Stimulated activated CD4-positive, alpha-beta T cell treated with anti-CD3 and anti-CD28 coated beads, Interleukin-2, amount 100 ng/mL, for 48 hours (primary cell): ENCODE measurements around the gene SDS.

Source experiments
- DNase-seq, 2 donors: peaks; one replicate each; pipeline ENCODE4 v3.0.0-alpha.2; 2020

Gene SDS

GRCh38 chr12:113424915-113425823 lies 21.5 kb upstream of the SDS start:
- DNase-seq: peak; percentile 59 to 63

- DNase-seq: no peak
Measured at GRCh38 chr12:113424456-113424855, 20.8 kb upstream of the SDS start.

- DNase-seq: no peak
Measured at GRCh38 chr12:113422886-113423669, 19.4 kb upstream of the SDS start.

DNA sequence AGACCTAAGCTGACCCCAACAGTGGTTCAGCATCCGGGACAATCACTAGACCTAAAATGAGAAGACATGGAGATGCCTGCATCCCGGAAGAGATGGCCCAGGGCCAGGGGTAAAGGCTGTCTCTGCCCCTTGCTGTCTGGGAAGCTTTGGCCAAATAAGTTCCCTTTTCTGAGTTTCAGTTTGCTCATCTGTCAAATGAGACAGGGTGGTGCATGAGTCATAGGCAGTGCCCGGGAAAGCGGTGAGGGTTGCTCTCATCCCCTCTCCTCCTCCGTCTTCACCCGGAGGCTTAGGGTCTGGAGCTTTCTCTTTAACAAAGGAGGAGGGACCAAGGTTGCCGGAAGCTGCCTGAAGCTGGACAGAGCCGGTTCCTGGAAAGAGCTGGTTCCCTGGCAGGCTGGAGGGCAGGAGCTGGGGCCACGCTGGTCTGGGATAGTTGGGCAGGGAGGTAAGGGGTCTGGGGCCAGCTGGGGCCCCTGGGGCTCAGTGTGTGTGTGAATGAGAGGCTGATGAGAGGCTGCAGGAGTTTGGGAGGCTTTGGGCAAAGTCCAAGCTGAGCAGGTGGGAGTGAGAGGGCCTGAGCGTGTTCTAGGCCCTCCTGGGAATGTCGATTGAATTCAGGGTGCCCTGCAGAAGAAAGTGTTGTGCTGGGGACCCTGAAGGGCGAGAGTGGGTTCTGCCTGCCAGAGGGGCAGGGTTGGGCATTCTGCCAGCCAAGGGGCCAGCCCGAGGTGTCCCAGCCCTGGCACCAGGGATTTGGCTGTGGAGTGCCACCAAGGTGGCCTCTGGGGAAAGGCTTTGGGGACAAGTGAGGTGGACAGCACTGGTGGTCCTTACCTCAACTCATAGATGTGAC lies 18.6 kb upstream of the SDS start, which contains the start of gene SDSL:
TSS of gene SDSL (plus strand) at position 351 of the 856 bp plus-strand sequence. CDS start 5,603 bp downstream, outside the sequence.
- peak; percentile 6 to 13 for DNase-seq

GRCh38 chr12:113420996-113421595 lies 17.4 kb upstream of the SDS start:
- no peak for DNase-seq

GRCh38 chr12:113418213-113418879 lies 14.7 kb upstream of the SDS start:
- no peak for DNase-seq

DNA sequence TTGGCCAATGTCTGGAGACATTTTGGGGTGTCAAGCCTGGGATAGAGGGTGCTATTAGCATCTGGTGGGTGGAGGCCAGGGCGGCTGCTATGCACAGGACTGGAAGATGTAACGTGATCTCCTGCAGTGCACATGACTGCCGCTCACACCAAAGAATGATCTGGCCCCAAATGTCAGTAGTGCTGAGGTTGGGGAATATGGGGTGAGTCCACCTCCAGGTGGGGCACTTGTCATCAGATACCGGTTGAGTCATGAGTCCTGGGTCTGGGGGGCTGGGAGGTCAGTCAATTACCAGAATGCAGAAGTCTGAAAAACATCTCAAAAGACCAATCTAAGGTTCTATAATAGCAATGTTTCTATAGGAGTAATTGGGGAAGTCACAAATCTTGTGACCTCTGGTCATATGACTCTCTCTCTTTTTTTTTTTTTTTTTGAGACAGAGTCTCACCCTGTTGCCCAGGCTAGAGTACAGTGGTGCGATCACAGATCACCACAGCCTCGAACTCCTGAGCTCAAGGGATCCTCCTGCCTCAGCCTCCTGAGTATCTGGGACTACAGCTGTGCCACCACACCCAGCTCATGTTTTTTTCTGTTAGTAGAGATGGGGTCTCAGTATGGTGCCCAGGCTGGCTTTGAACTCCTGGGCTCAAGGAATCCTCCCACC lies 12.5 kb upstream of the SDS start:
- no peak for DNase-seq

- no peak for DNase-seq
Measured at GRCh38 chr12:113414519-113415038, 10.9 kb upstream of the SDS start.

- no peak for DNase-seq
Measured at GRCh38 chr12:113413488-113413939, 9.8 kb upstream of the SDS start.

GRCh38 chr12:113409462-113410124 lies 5.9 kb upstream of the SDS start:
- DNase-seq: no peak

- DNase-seq: no peak
Measured at GRCh38 chr12:113408756-113409298, 5.1 kb upstream of the SDS start.

DNA sequence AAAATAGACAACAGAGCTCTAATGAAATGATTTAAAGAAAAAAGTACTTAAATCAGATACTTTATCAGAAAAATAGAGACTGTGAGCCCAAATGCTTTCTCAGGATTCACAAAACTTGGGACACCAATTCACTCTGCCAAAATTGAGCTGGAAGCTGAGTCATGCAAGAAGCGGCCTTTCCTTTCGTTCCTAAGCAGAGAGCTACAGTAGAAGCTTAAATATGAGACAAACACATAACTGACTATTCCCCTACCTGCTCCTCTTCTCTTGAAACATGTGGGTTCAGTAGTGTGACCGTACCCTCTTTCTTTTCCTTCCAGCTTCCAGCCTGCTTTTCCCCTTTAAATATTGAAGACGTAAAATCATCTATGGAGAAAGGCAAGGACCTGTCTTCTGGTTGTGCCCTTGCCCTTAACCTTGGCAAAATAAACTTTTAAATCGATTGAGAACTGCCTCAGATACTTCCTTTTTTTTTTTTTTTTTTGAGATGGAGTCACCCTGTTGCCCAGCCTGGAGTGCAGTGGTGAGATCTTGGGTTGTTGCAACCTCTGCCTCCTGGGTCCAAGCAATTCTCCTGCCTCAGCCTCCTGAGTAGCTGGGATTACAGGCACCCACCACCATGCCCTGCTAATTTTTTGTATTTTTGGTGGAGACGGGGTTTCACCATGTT lies 4.4 kb upstream of the SDS start:
- DNase-seq: no peak

DNA sequence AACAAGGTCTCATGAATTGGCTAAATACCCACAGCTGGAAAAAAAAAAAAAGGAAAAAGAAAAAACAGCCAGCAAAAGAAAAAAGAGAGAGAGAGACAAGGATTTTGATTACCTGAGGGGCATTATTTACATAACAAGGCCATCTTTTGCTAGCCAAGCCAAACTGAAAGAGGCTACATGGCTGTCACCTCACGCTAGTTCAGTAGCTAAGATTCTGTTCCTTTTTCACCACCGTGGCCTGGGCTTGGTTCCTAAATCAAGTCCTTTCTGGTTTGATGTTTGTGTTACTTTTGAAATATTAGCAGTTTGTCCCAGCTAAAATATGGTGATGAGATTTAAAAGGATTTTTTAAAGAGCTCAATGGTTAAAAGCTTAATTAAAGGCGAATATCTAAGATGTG lies 2.0 kb upstream of the SDS start:
- DNase-seq: no peak

GRCh38 chr12:113402586-113403260 lies 964 bp downstream of the SDS start:
- DNase-seq: no peak

DNA sequence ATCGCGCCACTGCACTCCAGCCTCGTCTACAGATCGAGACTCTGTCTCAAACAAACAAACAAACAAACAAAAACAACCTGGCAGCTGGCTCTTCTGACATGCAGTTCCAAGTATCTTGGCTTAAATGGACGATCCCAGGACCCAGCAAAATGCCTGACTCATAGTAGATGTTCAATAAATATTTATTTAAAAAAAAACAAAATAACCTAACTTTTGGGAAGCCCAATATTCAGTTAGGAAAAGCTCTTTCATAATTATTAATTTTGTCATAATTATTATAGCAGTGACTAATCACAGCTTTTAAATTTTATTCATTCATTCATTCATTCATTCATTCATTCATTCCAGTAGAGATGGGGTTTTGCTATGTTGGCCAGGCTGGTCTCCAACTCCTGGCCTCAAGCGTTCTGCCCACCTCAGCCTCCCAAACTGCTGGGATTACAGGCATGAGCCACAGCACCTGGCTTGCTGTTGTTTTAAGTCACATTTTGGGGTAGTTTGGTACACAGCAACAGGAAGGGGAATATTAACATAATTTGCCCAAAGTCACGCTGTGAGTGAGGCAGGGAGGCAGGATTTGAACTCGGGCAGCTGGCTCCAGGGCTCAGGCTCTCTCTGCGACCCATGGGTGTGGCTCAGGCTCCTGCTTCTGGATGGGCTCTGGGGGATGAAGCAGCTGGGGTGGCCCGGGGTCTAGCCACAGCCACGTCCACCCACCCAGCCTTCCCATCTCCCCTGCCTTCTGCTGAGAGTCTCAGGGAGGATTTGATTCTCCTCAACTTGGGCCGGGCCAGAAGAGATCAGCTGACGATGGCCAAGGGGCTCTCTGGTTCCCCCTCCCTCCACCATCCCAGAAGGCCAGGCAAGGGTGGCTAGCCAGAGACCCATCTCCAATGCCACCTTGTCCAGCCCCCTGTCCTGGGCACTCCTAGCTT lies 2.4 kb downstream of the SDS start:
- no peak for DNase-seq

GRCh38 chr12:113400362-113400761 lies 3.3 kb downstream of the SDS start:
- DNase-seq: no peak

DNA sequence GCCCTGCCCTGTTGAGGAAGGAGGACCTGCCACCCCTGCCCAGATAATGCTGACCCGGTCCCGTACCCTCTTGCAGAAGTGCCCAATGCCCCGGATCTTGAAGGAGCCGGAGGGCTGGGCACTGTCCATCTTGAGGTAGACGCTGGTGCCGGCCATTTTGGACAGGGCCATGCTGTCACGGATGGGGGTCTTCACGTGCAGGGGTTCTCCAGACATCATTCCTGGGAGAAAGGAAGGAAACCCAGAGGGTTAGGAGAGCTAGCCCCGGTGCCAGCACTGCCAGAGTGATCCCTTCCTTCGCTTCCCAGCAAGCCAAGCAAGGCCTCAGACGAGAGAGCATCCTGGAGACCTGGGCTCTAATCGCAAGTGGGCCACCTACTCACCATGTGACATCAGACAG lies 4.2 kb downstream of the SDS start:
- DNase-seq: no peak
